ENCODE measurements around the gene ANGPT4. TPM values are rescaled to one million over a fixed set of nuclear protein-coding genes. Genes with fewer than 3 reads are reported as not detected.

Gene ANGPT4
- polyA plus RNA-seq, 1 of the 3 experiments (the other 2 are of a cell fraction): not detected

DNA sequence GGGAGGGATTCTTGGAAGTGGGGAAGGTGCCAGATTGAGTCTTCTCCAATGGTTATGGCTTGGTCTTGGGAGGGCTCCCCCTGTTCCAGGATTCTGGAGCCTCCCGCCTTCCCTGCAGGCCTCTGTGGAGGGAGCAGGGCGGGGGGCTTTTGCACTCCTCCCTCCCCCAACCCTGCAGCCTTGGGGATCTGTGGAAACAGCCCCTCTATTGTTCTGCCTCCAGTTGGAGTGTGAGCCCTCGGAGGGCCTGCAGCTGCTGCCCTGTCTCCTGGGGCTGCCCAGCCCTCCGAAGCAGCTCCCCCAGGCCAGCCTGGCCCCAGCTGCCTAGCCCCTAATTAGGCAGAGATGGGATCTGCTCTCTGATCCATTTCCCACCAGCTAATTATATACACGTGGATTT, 67.9 kb downstream of the ANGPT4 start:
- H3K4me1 ChIP-seq (ENCODE audit: control insufficient read depth in 1 of 2, insufficient read depth in 2 of 2, low read depth in 1 of 2, low read length in 1 of 2): peaks cover 0 to 48% of the 10 kb centered on the region in 2 experiments; a peak in 1 of 4 replicates
- no peaks in the 10 kb centered on the region for H3K9me3 ChIP-seq
- DNase-seq: no peak
- H3K9ac ChIP-seq: no peak overlapping the region
- H3K4me2 ChIP-seq: no peak overlapping the region
- 0 out of 4 replicates have a peak overlapping the region, but pooled peaks of 1 of the 2 experiments have one; percentile 11 for H3K27ac ChIP-seq (ENCODE audit: low read depth in 2 of 2, low read length in 1 of 2)
- TF ChIP-seq USF2 (IDR thresholded peaks at IDR 0.05; ENCODE audit: borderline replicate concordance, low read depth, low read length): no peak
- TF ChIP-seq, protein P1, sequence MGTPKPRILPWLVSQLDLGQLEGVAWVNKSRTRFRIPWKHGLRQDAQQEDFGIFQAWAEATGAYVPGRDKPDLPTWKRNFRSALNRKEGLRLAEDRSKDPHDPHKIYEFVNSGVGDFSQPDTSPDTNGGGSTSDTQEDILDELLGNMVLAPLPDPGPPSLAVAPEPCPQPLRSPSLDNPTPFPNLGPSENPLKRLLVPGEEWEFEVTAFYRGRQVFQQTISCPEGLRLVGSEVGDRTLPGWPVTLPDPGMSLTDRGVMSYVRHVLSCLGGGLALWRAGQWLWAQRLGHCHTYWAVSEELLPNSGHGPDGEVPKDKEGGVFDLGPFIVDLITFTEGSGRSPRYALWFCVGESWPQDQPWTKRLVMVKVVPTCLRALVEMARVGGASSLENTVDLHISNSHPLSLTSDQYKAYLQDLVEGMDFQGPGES (IDR thresholded peaks at IDR 0.05; ENCODE audit: low read depth, low read length): no peak
- TF ChIP-seq FOSL2 (IDR thresholded peaks at IDR 0.05; ENCODE audit: borderline replicate concordance, low read depth): no peak
- no peak for TF ChIP-seq SIN3A (IDR thresholded peaks at IDR 0.05; ENCODE audit: borderline replicate concordance, low read depth, low read length)
- TF ChIP-seq FOXM1 (IDR thresholded peaks at IDR 0.05; ENCODE audit: low read depth): no peak
- no peak for TF ChIP-seq SMC3 (IDR thresholded peaks at IDR 0.05; ENCODE audit: low read depth, low read length)
- no peak for TF ChIP-seq ELF1 (IDR thresholded peaks at IDR 0.05)
- TF ChIP-seq, protein P2, sequence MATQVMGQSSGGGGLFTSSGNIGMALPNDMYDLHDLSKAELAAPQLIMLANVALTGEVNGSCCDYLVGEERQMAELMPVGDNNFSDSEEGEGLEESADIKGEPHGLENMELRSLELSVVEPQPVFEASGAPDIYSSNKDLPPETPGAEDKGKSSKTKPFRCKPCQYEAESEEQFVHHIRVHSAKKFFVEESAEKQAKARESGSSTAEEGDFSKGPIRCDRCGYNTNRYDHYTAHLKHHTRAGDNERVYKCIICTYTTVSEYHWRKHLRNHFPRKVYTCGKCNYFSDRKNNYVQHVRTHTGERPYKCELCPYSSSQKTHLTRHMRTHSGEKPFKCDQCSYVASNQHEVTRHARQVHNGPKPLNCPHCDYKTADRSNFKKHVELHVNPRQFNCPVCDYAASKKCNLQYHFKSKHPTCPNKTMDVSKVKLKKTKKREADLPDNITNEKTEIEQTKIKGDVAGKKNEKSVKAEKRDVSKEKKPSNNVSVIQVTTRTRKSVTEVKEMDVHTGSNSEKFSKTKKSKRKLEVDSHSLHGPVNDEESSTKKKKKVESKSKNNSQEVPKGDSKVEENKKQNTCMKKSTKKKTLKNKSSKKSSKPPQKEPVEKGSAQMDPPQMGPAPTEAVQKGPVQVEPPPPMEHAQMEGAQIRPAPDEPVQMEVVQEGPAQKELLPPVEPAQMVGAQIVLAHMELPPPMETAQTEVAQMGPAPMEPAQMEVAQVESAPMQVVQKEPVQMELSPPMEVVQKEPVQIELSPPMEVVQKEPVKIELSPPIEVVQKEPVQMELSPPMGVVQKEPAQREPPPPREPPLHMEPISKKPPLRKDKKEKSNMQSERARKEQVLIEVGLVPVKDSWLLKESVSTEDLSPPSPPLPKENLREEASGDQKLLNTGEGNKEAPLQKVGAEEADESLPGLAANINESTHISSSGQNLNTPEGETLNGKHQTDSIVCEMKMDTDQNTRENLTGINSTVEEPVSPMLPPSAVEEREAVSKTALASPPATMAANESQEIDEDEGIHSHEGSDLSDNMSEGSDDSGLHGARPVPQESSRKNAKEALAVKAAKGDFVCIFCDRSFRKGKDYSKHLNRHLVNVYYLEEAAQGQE (IDR thresholded peaks at IDR 0.05; ENCODE audit: low read depth, low read length): no peak
- TF ChIP-seq GATA2 (CRISPR knock-in tag; IDR thresholded peaks at IDR 0.05): no peak
- TF ChIP-seq, protein P3, sequence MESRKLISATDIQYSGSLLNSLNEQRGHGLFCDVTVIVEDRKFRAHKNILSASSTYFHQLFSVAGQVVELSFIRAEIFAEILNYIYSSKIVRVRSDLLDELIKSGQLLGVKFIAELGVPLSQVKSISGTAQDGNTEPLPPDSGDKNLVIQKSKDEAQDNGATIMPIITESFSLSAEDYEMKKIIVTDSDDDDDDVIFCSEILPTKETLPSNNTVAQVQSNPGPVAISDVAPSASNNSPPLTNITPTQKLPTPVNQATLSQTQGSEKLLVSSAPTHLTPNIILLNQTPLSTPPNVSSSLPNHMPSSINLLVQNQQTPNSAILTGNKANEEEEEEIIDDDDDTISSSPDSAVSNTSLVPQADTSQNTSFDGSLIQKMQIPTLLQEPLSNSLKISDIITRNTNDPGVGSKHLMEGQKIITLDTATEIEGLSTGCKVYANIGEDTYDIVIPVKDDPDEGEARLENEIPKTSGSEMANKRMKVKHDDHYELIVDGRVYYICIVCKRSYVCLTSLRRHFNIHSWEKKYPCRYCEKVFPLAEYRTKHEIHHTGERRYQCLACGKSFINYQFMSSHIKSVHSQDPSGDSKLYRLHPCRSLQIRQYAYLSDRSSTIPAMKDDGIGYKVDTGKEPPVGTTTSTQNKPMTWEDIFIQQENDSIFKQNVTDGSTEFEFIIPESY (IDR thresholded peaks at IDR 0.05; ENCODE audit: borderline replicate concordance, low read depth): no peak
- no peak for TF ChIP-seq EP300 (IDR thresholded peaks at IDR 0.05; ENCODE audit: borderline replicate concordance in 1 of 2, low read depth in 1 of 2, low read length in 1 of 2)
- TF ChIP-seq, protein P4, sequence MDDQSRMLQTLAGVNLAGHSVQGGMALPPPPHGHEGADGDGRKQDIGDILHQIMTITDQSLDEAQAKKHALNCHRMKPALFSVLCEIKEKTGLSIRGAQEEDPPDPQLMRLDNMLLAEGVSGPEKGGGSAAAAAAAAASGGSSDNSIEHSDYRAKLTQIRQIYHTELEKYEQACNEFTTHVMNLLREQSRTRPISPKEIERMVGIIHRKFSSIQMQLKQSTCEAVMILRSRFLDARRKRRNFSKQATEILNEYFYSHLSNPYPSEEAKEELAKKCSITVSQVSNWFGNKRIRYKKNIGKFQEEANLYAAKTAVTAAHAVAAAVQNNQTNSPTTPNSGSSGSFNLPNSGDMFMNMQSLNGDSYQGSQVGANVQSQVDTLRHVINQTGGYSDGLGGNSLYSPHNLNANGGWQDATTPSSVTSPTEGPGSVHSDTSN (IDR thresholded peaks at IDR 0.05): no peak
- TF ChIP-seq TAF1 (IDR thresholded peaks at IDR 0.05; ENCODE audit: borderline replicate concordance, low read depth, low read length): no peak
- H3F3A ChIP-seq (replicated peaks; ENCODE audit: insufficient read depth): no peaks in the 10 kb centered on the region
- no peaks in the 10 kb centered on the region for H3K9me2 ChIP-seq
- H2AFZ ChIP-seq (ENCODE audit: low read depth): no peak overlapping the region
- no peaks in the 10 kb centered on the region for H4K20me1 ChIP-seq (ENCODE audit: insufficient read depth)
- H3K36me3 ChIP-seq (replicated peaks in 1 of 2; ENCODE audit: control insufficient read depth in 1 of 2, insufficient read depth in 2 of 2, low read length in 1 of 2): peaks cover 0 to 4% of the 10 kb centered on the region in 2 experiments
- ChIA-PET POLR2A (no interaction called here), CTCF (interaction anchor here (1.3 to 2.1 kb wide), 2 partner anchors 32 to 108 kb away, joined by 5 to 9 read pairs; no protein-coding TSS in a partner anchor)
- 82% methylated on average over 3 of the region's 5 CpGs for WGBS (ENCODE audit: low lambda C conversion rate)
- H3K4me3 ChIP-seq (ENCODE audit: low read depth in 2 of 2, low read length in 1 of 2): no peak overlapping the region
- H3K79me2 ChIP-seq (ENCODE audit: insufficient read depth): peaks cover 8% of the 10 kb centered on the region
- no peaks in the 10 kb centered on the region for H3K27me3 ChIP-seq (ENCODE audit: insufficient read depth)
